HCT116 (cell line): ENCODE measurements around the gene LRBA.

ENCODE experiments used
- EZH2 ChIP-seq: fragments of 200-600 bp; sonication (generic); IDR thresholded peaks from 2 replicates; pipeline ENCODE4 v1.6.1; 2017; ENCODE audit warnings: antibody characterized with exemption, mixed run types
- FOSL1 ChIP-seq: IDR thresholded peaks from 2 replicates; pipeline ENCODE4 v1.6.1; 2012; ENCODE audit warnings: low read depth
- JUND ChIP-seq: IDR thresholded peaks from 2 replicates; pipeline ENCODE4 v1.6.1; 2012
- POLR2A ChIP-seq: IDR thresholded peaks from 2 replicates; pipeline ENCODE4 v1.7.0; 2011; ENCODE audit warnings: borderline replicate concordance; ENCODE audit not compliant: insufficient read depth, insufficient read length; ENCODE audit errors: extremely low read depth
- POLR2AphosphoS5 ChIP-seq: IDR thresholded peaks from 2 replicates; pipeline ENCODE4 v1.6.1; 2011; ENCODE audit warnings: mild to moderate bottlenecking, low read depth, low read length, moderate library complexity
- RAD21 ChIP-seq: IDR thresholded peaks from 2 replicates; pipeline ENCODE4 v1.6.1; 2012; ENCODE audit warnings: low read depth, mild to moderate bottlenecking
- SP1 ChIP-seq: IDR thresholded peaks from 2 replicates; pipeline ENCODE4 v1.6.1; 2012; ENCODE audit warnings: low read depth
- TCF7L2 ChIP-seq: IDR thresholded peaks from 2 replicates; pipeline ENCODE4 v1.7.0; 2011; ENCODE audit warnings: borderline replicate concordance, inconsistent platforms; ENCODE audit not compliant: insufficient read depth, insufficient read length; ENCODE audit errors: extremely low read depth
- YY1 ChIP-seq: IDR thresholded peaks from 2 replicates; pipeline ENCODE4 v1.6.1; 2011; ENCODE audit warnings: low read length, low read depth, moderate library complexity, mild to moderate bottlenecking; ENCODE audit not compliant: insufficient replicate concordance; ENCODE audit errors: extremely low read depth
- ZFX ChIP-seq: fragments of 450-650 bp; IDR thresholded peaks from 2 replicates; pipeline ENCODE4 v1.6.1; 2017
- ZNF274 ChIP-seq: fragments of 200-500 bp; sonication (Bioruptor generic); IDR thresholded peaks from 2 replicates; pipeline ENCODE4 v1.6.1; 2014; ENCODE audit warnings: mild to moderate bottlenecking, low read depth, low read length, inconsistent platforms
- TF ChIP-seq, protein P1 (sequence below): IDR thresholded peaks from 2 replicates; pipeline ENCODE4 v1.6.1; 2012
- TF ChIP-seq, protein P2 (sequence below): IDR thresholded peaks from 2 replicates; pipeline ENCODE4 v1.6.1; 2012; ENCODE audit warnings: low read depth
- TF ChIP-seq, protein P3 (sequence below), 3 experiments: fragments of 200-600 bp in 1 of 3; sonication (generic) in 1 of 3; IDR thresholded peaks in 2 of 3; conservative IDR thresholded peaks in 1 of 3; 2 replicates each; pipeline ENCODE4 v1.5.1; 2012 to 2017; ENCODE audit warnings: low read depth in 2 of 3, low read length in 2 of 3, antibody characterized with exemption in 1 of 3, borderline replicate concordance in 1 of 3, control low read depth in 1 of 3, mild to moderate bottlenecking in 1 of 3, mixed read lengths in 1 of 3, mixed run types in 1 of 3, moderate library complexity in 1 of 3; ENCODE audit not compliant: insufficient read depth in 1 of 3

DNA sequence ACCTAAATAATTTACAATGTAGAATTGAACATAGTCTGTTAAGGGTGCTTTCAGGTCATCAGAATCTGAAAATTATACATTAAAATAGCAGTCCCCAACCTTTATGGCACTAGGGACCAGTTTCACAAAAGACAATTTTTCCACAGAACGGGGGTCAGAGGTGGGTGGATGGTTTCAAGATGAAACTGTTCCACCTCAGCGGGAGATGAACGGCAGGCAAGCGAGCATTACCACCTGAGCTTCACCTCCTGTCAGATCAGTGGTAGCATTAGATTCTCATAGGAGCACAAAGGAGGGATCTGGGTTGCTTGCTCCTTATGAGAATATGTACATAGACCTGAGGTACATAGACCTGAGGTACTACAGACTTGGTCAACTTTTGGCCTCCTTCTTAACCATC, 29.0 kb downstream of the LRBA start:
- no peak for TF ChIP-seq POLR2A
- TF ChIP-seq FOSL1: no peak
- no peak for TF ChIP-seq POLR2AphosphoS5
- TF ChIP-seq, protein P1, sequence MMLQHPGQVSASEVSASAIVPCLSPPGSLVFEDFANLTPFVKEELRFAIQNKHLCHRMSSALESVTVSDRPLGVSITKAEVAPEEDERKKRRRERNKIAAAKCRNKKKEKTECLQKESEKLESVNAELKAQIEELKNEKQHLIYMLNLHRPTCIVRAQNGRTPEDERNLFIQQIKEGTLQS: no peak
- TF ChIP-seq YY1: no peak
- TF ChIP-seq EZH2: no peak
- no peak for TF ChIP-seq TCF7L2
- TF ChIP-seq, protein P2, sequence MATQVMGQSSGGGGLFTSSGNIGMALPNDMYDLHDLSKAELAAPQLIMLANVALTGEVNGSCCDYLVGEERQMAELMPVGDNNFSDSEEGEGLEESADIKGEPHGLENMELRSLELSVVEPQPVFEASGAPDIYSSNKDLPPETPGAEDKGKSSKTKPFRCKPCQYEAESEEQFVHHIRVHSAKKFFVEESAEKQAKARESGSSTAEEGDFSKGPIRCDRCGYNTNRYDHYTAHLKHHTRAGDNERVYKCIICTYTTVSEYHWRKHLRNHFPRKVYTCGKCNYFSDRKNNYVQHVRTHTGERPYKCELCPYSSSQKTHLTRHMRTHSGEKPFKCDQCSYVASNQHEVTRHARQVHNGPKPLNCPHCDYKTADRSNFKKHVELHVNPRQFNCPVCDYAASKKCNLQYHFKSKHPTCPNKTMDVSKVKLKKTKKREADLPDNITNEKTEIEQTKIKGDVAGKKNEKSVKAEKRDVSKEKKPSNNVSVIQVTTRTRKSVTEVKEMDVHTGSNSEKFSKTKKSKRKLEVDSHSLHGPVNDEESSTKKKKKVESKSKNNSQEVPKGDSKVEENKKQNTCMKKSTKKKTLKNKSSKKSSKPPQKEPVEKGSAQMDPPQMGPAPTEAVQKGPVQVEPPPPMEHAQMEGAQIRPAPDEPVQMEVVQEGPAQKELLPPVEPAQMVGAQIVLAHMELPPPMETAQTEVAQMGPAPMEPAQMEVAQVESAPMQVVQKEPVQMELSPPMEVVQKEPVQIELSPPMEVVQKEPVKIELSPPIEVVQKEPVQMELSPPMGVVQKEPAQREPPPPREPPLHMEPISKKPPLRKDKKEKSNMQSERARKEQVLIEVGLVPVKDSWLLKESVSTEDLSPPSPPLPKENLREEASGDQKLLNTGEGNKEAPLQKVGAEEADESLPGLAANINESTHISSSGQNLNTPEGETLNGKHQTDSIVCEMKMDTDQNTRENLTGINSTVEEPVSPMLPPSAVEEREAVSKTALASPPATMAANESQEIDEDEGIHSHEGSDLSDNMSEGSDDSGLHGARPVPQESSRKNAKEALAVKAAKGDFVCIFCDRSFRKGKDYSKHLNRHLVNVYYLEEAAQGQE: no peak
- TF ChIP-seq ZNF274: no peak
- TF ChIP-seq, protein P3, sequence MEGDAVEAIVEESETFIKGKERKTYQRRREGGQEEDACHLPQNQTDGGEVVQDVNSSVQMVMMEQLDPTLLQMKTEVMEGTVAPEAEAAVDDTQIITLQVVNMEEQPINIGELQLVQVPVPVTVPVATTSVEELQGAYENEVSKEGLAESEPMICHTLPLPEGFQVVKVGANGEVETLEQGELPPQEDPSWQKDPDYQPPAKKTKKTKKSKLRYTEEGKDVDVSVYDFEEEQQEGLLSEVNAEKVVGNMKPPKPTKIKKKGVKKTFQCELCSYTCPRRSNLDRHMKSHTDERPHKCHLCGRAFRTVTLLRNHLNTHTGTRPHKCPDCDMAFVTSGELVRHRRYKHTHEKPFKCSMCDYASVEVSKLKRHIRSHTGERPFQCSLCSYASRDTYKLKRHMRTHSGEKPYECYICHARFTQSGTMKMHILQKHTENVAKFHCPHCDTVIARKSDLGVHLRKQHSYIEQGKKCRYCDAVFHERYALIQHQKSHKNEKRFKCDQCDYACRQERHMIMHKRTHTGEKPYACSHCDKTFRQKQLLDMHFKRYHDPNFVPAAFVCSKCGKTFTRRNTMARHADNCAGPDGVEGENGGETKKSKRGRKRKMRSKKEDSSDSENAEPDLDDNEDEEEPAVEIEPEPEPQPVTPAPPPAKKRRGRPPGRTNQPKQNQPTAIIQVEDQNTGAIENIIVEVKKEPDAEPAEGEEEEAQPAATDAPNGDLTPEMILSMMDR (IDR thresholded peaks at IDR 0.05 in 2 of 3, conservative IDR thresholded peaks at IDR 0.05 in 1 of 3; ENCODE audit: borderline replicate concordance in 1 of 3, insufficient read depth in 1 of 3, low read depth in 2 of 3, low read length in 2 of 3): no peak
- no peak for TF ChIP-seq JUND
- no peak for TF ChIP-seq ZFX
- no peak for TF ChIP-seq RAD21
- no peak for TF ChIP-seq SP1
